HT1080 (cell line): ENCODE data around the gene INF2. TPM values are rescaled to one million over a fixed set of nuclear protein-coding genes. Genes with fewer than 3 reads are reported as not detected.

Source experiments
- DNase-seq: peaks from one replicate; pipeline ENCODE4 v3.0.0-alpha.2; 2015; ENCODE audit warnings: low read depth
- total RNA-seq: library from RNA; depleted of rRNA; stranded (reverse); fragments of >200 nt; shearing (Covaris generic); gene quantifications from 2 replicates; pipeline ENCODE4 v1.2.3, GENCODE V29; 2014

Gene INF2
- total RNA-seq, 1 experiment from 2014 or later: 80.0 TPM

GRCh38 chr14:104732931-104733681, 43.7 kb downstream of the INF2 start:
- DNase-seq: no peak

- DNase-seq: no peak
These were observed 44.7 kb downstream of the INF2 start for GRCh38 chr14:104734051-104734587.

GRCh38 chr14:104734601-104734990, 45.2 kb downstream of the INF2 start:
- DNase-seq: no peak

GRCh38 chr14:104734991-104735779, 45.8 kb downstream of the INF2 start:
- no peak for DNase-seq

GRCh38 chr14:104735830-104736642, 46.6 kb downstream of the INF2 start:
- no peak for DNase-seq

DNA sequence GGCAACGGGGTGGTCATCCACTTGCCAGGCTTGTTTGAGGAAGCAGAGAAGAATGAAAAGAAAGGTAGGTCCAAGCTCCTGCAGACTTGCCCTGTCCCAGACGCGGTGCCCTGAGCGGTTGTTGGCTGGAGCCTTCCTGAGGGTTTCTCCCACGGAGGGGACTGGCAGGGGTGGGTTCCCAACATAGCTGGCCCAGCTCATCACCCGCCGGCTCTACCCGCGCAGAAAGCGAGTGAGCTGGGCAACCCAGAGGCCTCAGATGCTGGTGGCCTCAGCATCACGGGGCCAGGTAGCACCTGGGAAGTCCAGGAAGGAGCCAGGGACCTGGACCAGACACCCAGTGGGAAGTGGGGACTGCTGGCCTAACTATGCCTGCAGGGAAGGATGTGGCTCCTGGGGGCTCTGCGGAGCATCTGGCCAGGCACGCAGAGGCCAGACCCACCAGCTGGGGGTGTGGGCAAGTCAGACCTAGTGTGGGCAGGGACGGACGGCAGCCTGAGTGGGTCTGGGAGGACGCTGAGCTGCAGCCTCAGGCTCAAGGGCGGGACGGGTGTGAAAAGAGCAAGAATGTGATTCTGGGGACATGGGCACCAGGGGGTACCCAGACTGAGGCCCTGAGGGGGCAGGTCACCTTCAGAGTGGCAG, 49.1 kb downstream of the INF2 start:
- DNase-seq: no peak

GRCh38 chr14:104739026-104739425, 49.6 kb downstream of the INF2 start:
- DNase-seq: no peak

GRCh38 chr14:104739546-104740516, 50.4 kb downstream of the INF2 start:
- DNase-seq: no peak

GRCh38 chr14:104741108-104741802, 51.8 kb downstream of the INF2 start:
- DNase-seq: no peak

DNA sequence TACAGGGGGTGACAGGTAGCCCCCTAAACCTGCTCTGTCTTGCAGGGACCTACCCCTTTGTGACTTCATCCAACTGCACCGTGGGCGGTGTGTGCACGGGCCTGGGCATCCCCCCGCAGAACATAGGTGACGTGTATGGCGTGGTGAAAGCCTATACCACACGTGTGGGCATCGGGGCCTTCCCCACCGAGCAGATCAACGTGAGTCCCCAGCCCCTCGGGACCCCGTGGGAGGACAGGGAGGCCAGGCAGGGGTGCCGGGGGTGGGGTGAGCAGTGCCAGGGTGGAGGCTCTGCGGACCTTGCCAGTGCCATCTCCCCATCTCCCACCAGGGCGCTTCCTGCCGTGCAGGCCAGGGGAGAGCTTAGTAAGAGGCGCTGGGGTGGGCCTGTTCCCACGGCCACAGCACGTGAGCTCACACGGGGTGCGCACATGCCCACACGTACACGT, 52.4 kb downstream of the INF2 start:
- DNase-seq: no peak

DNA sequence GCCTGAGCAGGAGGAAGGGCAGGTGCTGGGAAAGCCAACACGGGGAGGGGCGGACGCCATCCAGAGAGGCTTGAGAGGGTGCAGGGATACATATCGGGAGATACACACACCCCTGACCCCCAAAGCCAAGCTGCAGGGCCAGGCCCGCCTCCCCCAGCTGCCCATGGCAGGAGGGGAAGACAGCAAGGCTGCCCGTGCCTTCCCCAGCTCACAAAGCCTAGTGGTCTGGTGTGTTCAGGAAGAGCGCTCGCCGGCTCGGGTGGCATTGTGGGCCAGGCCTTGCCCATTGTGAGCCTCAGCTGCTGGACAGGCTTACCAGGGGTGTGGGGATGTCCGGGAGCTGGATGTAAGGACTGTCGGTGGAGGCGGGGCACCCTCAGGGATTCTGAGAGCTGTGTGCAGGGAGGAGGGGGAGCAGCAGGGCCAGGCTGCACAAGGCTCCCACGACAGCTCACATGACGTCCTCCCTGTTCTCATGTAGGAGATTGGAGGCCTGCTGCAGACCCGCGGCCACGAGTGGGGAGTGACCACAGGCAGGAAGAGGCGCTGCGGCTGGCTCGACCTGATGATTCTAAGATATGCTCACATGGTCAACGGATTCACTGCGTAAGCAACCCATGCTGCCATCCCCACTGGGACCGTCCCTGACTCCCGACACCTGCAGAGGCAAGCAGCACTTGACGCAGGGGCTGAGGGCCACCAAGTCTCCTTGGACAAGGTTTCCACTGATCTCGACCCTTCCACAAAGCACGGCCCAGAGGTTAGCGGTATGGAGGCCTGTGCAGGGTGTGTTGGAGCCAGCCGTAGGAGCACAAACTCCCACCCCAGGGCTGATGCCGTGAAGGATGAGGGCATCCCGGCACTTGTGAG, 53.4 kb downstream of the INF2 start:
- DNase-seq: no peak

DNA sequence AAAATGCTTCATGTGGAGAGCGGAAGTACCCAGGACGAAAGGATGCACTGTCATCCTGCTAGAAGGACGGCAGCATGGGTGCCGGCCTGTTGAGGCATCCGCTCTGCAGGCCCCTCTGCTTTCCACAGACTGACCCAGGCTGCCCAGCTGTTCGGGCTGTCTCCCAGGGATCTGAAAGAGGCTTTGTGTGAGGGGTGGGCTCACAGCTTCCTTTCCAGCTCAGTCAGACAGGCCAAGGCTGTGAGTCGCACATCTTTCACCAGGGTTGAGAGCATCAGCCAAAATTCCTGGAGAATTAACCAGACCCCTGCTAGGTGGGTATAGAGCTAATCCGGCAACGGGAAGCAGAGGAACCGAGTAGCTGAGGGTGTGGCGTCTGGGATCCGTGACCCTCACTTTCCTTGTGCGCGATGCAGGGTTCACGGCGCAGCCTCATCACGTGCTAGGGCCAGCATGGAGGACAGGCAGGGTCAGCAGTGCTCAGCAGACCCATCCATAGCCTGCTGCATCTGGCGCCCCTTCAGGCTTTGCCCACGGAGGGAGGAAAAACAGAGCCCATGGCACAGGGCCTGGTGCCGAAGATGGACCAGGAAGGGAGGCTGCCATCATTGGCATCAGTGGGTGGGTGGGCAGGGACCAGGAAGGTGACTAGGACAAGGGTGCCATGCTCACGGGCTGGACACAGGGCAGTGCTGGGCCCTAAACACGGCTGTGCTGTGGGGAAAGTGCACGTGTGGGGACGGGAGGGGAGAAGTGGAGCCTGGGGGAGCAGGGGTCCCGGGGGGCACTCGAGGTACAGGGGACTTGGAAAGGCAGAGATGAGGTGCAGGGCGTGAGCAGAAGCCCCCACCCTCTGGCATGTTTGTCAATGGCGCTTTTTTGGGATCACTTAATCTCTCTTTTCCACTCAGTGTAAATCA, 54.3 kb downstream of the INF2 start:
- peak; percentile 79 for DNase-seq

- no peak for DNase-seq
These were observed 55.1 kb downstream of the INF2 start for GRCh38 chr14:104744484-104744883.

GRCh38 chr14:104745431-104745830, 56.0 kb downstream of the INF2 start:
- no peak for DNase-seq

DNA sequence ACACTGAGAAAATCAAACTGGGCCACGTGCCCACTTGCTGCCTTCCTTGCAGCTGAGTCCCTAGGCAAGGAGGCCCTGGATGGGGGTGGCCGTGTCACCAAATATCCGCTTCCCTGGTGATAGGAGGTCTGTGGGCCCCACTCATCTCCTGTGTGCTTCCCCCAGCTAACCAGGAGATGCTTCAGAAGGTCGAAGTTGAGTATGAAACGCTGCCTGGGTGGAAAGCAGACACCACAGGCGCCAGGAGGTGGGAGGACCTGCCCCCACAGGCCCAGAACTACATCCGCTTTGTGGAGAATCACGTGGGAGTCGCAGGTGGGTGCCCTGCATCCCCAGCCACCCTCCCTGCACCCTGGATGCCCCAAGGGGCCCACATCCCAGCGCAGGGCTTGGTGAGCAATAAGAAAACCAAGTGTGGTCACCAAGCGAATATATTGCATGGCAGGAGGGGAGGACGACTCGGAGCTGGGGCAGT, 56.7 kb downstream of the INF2 start:
- DNase-seq: no peak

DNA sequence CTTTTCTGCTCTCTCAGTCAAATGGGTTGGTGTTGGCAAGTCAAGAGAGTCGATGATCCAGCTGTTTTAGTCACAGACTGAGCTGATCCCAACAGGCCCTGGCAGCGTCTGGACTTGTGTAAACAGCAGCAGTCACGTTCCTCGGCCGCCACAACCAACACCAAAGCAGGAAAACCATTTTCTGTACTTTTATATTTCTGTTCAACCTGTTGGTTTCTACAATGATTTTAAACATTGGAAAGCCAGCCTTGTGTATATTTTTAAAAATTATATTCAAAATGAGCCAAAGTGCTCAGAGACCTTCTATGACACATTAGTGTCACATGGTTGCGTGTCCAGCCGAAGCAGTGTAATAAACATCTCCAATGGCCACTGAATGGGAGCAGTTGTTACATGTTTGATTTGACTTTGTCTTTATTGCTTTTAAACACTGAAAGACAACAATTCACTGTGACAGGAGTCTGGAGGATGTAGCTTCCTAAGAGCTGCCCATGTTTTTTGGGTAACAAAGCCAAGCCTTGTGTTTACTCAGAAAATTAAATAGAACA, 57.6 kb downstream of the INF2 start:
- no peak for DNase-seq

DNA sequence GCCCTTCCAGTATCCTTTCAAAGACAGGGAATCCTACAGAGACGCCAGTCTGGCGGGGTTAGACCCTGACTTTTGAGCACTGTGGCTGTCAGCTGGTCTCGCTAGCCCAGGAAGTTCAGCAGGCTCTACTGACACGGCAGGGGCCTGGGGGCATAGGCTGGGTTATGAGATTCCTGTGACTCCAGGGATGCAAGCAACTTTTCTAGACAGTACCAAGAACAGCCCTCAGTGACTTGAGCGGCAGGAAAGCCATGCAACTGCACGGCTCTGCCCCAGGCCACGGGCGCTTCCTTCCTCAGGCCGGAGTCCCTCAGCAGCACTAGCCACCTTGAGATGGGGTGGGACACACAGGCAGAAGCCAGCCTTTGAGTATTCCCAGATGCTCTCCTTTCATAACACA, 58.5 kb downstream of the INF2 start:
- DNase-seq: no peak
